Epithelial cell of esophagus (primary cell): ENCODE data around the gene PCDH7.
A peak's percentile ranks its signal among the peaks of the same experiment; 100 is the strongest.

ENCODE experiments used
- DNase-seq: peaks from one replicate; pipeline ENCODE4 v3.0.0; 2010; ENCODE audit warnings: low read depth
- H3K4me3 ChIP-seq: 2 replicates; pipeline ENCODE4 v1.5.1; 2011; ENCODE audit warnings: mild to moderate bottlenecking, low read length, control low read depth
- TF ChIP-seq, protein P1 (sequence below): IDR thresholded peaks from 2 replicates; pipeline ENCODE4 v1.5.1; 2011; ENCODE audit warnings: low read depth, mild to moderate bottlenecking, low read length, control low read depth, inconsistent platforms; ENCODE audit not compliant: insufficient read depth; ENCODE audit errors: missing control alignments

The PCDH7 gene

DNA sequence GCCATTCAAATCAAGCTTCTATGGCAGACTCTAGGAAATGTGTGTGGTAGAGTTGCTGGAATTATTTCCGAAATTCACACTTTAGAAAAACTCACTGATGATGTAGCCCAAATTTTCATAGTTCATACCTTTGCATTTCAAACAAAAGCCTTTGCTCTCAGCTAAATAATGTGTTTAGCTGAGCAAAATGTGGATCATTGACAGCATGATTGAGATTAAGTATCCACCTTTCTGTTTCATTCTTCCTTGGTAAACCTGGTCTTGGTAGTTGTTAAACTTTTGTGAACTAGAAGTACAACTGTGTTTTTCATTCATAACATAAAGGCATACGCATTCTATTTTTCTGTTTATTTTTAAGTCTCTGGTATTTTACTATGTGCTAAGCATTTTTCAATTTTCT, 7.2 kb downstream of the PCDH7 start:
- no peak for DNase-seq
- no peak overlapping the region for H3K4me3 ChIP-seq
- TF ChIP-seq, protein P1, sequence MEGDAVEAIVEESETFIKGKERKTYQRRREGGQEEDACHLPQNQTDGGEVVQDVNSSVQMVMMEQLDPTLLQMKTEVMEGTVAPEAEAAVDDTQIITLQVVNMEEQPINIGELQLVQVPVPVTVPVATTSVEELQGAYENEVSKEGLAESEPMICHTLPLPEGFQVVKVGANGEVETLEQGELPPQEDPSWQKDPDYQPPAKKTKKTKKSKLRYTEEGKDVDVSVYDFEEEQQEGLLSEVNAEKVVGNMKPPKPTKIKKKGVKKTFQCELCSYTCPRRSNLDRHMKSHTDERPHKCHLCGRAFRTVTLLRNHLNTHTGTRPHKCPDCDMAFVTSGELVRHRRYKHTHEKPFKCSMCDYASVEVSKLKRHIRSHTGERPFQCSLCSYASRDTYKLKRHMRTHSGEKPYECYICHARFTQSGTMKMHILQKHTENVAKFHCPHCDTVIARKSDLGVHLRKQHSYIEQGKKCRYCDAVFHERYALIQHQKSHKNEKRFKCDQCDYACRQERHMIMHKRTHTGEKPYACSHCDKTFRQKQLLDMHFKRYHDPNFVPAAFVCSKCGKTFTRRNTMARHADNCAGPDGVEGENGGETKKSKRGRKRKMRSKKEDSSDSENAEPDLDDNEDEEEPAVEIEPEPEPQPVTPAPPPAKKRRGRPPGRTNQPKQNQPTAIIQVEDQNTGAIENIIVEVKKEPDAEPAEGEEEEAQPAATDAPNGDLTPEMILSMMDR, result no peak

DNA sequence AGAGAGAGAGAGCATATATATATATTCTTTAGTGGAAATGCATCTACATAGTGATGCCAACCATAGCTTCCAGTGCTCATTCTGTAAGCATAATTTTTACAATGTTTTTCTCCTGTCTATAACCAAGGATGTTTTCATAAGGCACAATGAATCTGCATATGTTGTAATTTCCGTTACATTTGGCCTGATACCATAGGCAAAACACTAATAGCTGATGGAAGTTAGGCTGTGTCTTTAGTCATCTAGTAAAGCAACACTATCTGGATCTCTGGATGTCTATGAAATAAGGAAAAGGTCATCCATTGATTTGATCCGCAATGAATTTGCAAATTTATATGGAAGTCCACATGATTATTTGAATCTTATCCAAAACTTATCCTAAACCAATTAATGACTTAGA, 8.1 kb downstream of the PCDH7 start:
- no peak for DNase-seq
- TF ChIP-seq, protein P1, result no peak
- no peak overlapping the region for H3K4me3 ChIP-seq

DNA sequence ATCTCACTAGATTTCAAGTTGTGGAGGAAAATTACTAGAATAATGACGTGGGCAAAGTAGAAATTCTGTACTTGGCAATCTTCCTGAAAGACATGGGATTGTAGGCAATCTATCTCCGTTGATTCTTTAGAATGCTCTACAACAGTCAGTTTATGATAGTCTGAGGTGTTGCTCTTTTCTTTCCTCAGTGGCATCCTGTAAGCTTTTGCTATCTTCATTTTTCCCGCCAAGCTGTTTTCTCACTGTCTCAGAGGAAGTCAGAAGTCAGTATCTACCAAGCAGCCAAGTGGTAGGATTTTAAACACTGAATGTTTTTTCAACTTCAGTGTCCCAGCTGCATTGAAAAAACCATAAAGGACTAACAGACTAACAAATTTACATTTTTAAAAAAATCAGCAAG, 23.7 kb downstream of the PCDH7 start:
- TF ChIP-seq, protein P1, result no peak

DNA sequence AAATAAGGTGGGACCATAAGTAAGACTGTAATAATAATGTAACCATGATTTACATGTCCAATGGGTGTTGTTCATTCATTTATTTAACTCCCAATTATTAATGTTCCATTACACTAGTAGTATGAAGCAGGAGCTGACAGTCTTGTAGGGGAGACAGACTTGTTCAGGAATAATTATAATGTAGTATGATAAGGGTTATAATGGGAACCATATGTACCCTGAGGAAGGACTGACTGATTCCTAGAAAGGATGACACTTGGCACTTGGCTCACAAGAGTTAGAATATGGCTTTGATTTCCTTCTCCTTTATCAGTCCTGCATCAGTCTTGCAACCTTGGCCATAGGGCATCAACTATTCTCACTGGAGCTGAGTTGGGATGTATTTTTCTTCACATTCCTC, 24.2 kb downstream of the PCDH7 start:
- H3K4me3 ChIP-seq, result no peak overlapping the region
- TF ChIP-seq, protein P1, result no peak
- DNase-seq, result no peak

More for the DNA sequence above, 23.7 kb downstream of the PCDH7 start:
- H3K4me3 ChIP-seq, result no peak overlapping the region
- DNase-seq, result no peak

DNA sequence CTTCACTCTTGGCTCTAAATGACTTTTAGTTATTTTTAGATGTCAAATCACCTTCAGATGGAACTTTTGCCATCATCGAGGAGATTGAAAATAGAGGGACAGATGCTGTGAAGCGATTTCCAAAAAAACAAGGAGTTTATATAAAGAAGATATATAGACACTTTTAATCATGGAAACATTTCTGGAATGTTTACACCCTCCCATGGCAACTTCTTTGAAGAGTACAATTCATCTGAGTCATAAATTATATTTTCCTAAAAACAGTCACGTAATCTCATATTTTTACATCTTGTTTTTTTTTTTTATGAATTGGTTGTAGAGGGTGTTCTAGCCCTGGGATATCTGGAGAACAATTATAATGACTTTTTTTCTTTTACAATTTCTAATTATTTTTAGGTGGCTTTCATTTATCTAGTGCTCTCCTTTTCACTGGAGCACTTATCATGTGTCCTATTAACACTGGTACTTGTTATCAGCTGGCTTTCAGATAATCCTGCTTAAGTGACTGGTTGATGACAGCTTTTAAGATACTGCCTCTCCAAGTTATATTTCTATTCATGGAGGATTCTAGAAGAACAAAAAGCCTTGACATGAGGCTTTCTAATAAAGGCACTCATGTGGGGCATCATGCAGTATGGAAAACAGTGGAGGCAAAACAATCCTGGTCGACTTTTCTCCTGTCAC, 24.9 kb downstream of the PCDH7 start:
- DNase-seq, result no peak
- TF ChIP-seq, protein P1, result no peak
- no peak overlapping the region for H3K4me3 ChIP-seq

DNA sequence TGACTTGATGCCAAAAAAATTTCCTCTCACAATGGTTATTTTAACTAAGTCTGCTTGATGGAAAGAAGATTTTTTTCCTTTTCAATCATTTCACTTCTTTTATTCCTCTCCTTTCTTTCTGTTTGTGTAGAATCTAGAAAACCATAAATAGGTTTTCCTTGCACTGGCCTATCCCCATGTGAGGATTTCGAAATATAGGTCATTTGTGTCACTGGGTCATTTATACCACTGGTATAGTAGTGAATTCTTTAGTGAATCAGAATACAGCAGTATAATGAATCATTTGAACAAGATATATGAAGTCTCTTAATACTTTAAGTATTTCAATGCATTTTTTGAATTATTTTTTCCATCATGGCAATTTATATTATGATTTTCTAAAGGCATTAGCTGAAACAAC, 26.6 kb downstream of the PCDH7 start:
- TF ChIP-seq, protein P1, result no peak
- no peak overlapping the region for H3K4me3 ChIP-seq
- DNase-seq, result no peak

DNA sequence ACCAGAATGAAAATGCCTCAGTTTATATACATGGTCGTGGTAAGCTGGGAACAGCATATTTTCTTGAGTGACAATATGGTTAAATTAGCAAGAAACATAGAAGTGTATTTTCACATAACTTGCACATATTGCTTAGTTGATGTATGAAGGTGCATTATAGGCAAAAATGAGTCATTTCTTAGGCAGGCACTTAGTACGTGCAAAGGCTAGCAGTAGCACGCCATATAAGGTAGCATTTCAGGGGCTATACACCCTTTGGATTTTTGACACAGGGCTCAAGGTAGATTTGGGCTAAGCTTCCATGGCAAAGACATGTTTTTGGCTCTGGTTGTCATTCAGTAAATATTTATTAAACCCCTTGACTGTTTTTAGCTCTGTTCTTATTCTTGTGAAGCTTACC, 33.1 kb downstream of the PCDH7 start:
- H3K4me3 ChIP-seq, result no peak overlapping the region
- DNase-seq, result peak; percentile 81
- TF ChIP-seq, protein P1, result no peak
